DMS53 (cell line): ENCODE measurements around the gene CHRNG.
"Not testable (repeated sequence)": the region's sequence is repeated elsewhere in the genome, so short reads cannot be mapped to it uniquely, and the experiment has no call there.

Experiments used
- DNase-seq: peaks from one replicate; lab custom pipeline; 2025; lab: John Stamatoyannopoulos, UW

Gene CHRNG

DNA sequence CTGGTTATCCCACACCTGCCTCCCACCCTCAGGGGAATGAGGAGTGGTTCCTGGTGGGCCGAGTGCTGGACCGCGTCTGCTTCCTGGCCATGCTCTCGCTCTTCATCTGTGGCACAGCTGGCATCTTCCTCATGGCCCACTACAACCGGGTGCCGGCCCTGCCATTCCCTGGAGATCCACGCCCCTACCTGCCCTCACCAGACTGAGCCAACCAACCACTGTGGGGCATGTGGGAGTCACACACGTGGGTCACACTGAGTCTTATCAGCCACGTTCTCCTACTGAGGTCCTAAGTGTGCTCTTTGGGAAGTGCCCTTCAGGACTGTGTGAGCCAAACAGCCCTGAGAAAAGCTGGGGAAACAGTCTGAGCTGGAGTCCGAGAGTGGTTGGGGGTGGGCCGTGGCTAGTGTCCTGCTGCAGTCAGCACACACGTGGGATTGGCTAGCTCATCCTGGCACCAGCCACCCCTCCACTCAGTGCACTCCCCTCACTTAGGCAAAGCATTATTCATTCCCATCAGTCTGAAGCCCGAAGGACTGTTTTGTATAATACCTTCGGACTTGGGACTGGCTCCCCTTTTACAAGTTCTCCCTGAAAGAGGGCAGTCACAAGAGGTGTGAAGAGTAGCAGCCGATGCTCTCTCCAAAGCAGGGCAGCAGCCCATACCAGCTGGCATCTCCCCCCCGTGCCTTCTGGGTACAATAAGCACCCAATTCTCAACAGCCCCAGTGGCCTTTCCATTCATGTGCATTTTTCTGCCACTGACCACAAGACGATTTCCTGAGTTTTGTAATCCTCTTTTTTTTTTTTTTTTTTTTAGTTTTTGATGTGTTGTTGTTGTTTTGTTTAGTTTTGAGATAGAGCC, 6.3 kb downstream of the CHRNG start:
- DNase-seq, result no peak

DNA sequence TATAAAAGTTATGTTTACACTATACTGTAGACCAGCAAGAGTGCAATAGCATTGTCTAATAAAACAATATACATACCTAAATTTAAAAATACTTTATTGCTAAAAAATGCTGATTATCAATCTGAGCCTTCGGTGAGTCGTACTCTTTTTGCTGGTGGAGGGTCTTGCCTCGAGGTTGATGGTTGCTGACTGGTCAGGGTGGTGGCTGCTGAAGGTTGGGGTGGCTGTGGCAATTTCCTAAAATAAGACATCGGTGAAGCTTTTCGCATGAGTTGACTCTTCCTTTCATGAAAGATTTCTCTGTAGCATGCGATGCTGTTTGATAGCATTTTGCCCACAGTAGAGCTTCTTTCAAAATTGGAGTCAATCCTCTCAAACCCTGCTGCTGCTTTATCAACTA, 8.5 kb downstream of the CHRNG start:
- no peak for DNase-seq

DNA sequence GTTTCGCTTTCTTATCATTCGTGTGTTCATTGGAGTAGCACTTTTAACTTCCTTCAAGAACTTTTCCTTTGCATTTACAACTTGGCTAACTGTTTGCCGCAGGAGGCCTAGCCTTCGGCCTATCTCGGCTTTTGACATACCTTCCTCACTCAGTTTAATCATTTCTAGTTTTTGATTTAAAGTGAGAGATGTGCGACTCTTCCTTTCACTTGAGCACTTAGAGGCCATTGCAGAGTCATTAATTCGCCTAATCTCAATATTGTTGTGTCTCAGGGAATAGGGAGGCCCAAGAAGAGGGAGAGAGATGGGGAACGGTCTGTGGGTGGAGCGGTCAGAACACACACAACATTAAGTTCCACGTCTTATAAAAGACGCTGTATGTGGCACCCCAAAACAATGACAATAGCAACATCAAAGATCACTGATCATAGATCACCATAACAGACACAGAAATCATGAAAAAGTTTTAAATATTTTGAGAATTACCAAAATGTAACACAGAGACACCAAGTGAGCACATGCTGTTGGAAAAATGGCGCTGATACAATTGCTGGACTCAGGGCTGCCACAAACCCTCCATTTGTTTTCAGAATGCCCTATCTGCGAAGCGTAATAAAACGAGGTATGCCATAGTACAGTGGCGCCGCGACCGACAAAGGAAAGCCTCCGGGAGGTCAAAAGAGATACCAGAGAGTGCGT, 10.3 kb downstream of the CHRNG start:
- DNase-seq, result no peak

DNA sequence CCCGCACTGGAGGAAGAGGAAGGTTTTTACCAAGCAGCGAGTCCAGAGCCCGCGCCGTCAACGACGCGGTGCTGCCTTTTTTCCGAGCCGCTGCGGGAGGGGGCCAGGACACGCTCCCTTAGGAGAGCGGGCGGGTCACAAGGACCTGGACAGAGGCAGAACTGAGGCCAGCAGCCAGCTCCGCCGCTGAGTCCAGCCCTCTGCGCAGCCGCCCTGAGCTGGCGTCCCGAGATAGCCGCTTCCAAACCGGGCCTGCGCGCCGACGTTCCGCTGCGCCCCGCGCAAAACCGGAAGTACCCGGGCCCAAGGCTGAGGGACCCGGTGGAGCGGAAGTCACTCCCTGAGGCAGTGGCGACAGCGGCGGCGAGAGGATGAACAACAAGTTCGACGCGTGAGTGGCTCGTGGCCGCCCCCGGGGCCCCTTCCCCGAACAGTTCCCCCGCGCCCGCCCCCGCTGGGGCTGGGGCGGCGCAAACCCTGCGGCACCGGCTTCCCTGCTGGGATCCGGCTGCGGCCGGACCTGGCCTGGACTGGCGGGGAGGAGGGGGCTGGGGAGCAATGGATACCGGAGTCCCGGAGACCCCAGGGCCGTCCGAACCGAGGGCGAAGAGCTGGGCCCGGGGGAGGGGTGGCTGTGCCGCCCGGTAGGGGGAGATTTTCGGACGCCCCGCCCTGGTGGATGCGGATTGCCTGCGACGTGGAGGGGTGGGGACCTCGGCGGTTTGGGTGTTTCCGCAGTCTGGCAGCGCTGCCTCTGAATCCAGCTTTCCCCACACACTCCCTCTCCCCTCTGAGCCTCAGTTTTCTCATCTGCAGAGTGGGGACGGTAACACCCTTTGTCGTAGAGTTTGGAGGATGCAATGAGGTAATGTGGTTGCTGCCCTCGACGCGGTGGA, 11.1 kb downstream of the CHRNG start, which contains the start of the genes EIF4E2 and TIGD1:
Gene EIF4E2 (plus strand): TSS at position 336 of the 896 bp plus-strand sequence. CDS start 36 bp downstream, at position 372.
Gene TIGD1 (minus strand): TSS at position 204 of the 896 bp plus-strand sequence. CDS start 675 bp downstream, outside the sequence.
- peak; percentile 95 for DNase-seq

DNA sequence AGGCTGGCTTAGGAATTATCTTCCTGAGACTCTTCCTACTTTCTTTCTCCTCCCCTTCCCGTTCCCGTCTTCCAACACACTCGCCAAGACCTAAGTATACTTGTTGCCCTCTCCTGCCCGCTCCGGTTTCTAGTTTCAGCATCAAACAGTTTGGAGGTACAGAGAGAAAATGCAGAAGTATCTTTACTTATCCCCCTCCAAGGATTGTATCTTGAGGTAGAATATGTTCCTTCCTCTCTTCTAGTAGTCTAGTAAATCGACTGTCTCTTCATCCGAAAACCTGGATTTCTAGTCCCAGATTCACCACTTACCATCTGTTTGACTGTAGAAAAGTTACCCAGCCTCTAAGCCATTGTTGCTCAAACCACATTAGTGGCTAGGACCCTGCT, 11.8 kb downstream of the CHRNG start:
- DNase-seq, result no peak

DNA sequence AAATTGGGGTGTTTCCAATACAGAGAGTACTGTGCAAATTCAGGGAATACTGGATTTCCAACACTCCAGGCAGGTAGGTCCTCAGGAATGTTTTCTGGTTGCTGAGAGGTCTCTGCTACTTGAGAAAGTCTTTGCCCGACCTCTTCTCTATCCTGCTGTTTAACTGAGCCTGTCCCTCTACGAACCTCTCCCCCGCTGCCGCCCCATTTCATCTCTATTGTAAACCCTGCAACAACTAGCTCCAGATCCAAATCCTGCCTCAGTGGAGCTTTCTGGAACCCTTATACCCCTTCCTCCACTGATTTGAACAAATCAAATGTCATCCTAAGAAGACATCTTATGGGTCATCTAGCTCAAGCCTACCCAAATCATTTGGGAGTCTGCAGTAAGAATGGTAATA, 12.3 kb downstream of the CHRNG start:
- no peak for DNase-seq

DNA sequence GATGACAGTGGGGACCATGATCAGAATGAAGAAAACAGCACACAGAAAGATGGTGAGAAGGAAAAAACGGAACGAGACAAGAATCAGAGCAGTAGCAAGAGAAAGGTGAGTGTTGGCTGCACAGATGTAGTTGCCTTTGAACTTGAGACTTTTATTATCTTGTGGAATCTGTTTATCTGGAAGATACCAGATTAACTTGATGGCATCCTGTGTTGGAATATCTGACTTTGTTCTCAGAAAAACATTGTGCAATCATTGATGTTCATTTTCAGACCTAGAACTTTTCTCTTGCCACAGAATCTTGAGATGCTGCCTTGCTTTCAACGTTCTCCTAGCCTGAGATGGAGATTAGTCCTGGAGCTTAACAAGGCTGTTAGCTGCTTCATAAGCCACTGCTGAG, 16.9 kb downstream of the CHRNG start:
- DNase-seq, result no peak

DNA sequence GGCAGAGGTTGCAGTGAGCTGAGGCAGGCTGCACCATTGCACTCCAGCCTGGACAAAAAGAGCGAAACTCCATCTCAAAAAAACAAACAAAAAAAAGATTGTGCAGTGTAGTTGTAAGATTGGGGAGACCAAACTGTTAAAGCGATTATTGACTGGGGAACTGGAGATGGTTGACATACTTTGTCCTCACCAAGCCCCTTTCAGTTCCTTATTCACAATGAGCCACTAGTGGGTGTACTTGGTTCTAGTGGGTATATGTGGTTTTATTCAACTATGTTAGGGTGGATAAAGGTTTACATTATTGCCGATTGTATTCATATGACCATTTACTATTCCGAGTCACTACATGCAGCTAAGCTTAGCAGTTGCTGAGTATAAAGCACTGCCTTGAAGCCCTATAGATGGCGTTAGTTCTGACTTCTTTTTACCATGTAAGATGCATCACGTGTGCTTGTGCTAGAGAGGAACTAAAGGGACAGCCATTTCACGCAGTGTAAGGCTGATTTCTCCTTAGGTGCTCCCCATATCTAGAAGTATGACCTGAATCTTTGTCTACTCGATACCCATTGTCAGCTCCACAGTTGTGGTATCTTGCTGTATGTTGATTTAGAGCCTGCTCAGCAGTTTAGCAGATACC, 23.1 kb downstream of the CHRNG start:
- DNase-seq, result no peak

DNA sequence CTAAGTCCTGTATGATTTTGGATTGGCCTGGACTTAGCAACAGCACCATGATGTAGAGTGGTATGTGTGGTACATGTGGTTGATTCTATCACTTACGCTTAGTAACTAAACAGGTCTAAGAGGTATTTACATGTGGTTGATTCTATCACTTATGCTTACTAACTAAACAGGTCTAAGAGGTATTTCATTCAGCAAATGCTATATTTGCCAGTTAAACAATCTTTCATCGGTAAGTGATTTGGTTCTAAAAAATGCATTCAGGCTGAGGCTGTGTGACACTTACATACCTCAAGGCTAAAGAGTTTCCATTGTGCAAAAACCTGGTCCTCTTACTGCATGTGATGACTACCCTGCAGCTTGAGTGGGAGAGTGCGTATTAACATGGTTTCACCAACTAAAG, 24.1 kb downstream of the CHRNG start:
- DNase-seq, result no peak

DNA sequence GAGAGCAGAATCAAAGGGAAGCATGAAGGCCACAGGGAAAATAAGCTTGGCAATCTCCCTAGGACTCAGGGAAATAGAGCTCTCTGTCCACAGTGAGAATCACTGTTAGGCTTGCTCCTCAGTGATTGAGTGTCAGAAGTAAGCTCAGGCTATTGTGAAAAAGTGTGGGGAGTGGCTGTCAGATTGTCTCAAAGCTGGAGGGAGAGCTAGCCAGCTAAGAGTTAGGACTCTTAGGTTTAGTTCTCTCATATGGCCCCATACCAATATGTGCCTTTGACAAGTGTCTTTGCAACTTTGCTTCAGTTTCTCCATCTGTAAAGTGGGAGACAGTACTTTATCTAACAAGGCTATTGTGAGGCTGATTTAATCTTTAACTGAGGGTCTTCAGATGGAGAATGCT, 28.2 kb downstream of the CHRNG start:
- no peak for DNase-seq

DNA sequence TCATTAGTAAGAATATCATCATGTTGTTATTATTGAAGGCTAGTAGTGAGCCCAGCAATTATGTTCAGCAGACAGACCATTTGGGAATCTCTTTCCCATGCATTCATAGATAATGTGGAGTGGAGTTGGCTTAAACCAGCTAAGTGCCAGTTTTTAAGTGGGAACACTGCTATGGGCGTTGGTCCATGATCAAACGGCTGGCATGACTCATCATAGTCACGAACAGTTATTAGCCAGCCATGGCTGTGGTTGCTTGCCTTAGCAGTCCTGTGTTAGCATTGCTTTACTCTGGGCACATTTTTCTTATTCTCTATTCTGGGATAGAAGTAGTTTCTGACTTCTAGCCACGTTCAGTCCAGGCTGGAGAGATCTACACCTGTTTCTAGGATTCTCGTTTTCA, 28.7 kb downstream of the CHRNG start:
- peak; percentile 73 for DNase-seq

DNA sequence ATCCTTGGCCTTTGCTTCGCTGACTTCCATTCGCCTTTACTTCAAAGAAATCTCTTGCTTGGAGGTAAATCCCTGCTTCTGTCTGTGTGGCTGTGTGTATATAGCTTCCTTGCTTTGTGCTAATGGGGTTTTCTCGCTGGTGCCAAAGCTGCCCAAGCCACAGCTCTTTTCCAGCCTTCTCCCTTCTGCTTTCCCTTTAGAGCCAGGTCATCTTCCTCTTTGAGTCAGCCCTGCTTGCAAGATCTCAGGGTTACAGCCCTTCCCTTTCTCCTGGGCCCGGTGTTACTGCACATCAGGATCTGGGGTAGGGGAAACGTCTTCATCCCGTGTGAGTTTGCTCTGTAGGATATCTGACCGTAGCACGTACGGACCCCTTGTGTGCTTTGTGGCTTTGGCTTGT, 30.0 kb downstream of the CHRNG start:
- no peak for DNase-seq

DNA sequence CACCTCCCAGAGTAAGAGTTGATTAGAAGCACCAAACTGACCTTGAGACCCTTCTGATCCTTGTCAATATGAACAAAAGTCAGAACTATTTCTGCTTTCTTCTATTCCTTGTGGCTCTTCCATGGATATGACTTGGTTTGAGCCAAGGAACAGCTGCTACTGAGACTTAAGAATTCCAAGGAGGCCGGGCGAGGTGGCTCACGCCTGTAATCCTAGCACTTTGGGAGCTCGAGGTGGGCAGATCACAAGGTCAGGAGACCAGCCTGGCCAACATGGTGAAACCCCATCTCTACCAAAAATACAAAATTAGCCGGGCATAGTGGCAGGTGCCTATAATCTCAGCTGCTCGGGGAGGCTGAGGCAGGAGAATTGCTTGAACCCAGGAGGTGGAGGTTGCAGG, 31.0 kb downstream of the CHRNG start:
- DNase-seq, result not testable (repeated sequence)

DNA sequence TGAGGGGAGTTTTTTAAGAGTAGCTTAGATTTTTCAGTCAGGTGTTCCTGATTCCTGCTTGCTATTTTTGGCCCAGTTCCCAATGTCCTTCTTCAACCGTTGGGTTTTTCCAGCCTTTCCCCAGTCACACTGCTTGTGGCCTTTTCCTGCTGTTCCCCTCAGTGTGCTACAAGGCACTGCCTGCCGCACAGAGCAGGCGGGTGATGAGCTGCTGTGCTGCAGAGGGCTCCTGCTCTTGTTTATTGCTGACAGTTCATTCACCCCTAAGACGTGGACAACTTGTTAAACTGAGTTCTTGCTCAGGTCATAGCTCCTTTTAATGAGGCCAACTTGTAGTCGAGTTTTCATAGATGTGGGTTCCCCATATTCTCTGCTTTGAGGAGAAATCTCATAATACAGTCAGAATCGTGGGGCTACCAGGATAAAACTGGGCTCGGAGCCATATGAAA, 31.6 kb downstream of the CHRNG start:
- no peak for DNase-seq

DNA sequence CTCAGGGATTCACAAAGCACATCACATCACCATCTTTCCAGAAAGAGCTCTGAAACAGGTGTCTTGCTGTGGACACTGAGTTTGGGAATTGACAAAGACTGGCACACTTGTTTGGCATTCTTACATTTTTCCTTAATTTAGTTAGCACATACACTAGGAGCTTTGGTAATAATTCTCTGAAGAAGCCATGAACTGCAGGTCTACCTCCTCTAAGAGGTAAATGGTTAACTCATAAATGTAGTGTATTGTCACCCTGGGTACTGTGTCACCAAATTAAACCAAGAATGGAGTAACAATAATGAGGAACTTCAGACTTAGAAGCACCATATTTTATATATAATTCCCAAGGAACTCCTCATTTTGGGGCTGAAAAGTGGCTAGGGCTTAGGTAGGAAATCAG, 33.5 kb downstream of the CHRNG start:
- no peak for DNase-seq

DNA sequence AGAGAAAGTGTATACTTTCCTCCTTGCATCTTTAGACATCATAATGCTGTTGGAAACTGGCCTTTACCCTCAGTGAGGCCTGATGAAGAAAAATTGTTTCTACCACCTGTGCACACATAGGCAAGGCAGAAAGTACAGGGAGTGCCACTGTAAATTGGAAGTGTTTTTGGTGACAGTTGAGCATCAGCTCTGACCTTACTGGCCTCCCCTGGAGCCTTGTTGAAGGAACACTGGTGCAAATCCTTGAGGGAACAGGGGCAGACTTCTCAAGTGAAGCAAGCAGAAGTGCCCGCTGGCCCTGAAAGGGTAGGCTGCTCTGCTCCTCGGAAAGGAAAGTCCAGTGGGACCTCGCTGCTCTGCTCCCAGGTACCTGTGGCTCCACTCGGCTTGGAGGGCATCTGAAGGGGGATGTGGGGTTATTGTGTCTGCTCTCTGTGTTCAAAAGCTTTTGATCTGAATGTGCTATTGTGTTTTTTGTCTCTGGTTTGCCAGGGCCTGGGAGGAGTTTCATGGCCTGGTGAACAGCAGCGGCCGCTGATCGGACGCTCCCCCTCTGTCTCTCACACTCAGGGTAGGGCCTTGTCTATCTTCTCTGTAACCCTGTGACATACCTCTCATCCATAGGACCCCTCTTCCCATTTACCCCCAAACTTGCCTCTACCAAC, 34.4 kb downstream of the CHRNG start:
- no peak for DNase-seq

DNA sequence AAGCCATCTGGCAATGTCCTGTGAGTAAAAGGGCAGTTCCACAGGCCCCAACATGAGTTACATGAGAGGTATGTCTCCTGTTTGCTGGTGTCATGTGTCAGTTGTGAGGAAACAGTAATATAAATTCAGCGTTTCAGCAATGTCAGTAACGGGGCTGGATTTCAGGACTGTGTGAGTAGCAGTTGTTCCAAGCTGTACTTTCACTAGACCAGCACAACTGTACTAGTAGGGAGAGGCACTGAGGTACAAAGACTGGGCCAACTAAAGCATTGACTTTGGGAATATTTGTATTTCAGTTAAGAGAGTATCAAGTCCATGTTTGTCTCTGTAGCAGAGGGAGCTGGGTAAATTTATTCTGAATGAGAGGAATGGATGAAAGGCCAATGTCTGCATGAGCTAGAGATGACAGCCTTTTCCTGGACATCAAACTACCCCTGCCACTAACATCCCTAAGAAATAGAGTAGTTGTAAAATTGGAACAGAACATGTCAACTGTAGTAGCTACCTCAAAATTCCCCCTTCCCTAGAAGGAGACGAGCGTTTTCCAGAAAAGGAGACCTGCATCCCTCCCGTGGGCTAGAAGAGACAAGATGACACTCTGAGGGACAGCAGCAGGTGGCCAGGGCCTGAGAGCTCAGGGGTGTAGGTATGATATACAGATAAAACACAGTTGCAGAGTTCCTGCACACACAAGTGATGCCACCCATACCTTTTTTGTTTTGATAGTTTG, 35.3 kb downstream of the CHRNG start:
- DNase-seq, result no peak

DNA sequence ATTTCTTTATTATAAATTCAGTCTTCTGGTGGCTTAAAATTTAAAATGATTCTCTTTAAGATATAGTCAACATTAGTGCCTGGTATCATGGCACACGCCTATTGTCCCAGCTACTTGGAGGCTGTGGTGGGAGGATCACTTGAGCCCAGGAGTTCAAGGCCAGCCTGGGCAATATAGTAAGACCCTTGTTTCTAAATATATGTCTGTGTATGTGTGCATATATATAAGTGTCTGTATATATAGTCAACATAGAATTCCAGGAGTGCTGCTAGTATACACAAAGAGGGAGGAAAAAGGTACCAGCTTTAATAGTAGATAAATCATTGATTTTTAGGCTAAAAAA, 35.9 kb downstream of the CHRNG start:
- DNase-seq, result no peak

DNA sequence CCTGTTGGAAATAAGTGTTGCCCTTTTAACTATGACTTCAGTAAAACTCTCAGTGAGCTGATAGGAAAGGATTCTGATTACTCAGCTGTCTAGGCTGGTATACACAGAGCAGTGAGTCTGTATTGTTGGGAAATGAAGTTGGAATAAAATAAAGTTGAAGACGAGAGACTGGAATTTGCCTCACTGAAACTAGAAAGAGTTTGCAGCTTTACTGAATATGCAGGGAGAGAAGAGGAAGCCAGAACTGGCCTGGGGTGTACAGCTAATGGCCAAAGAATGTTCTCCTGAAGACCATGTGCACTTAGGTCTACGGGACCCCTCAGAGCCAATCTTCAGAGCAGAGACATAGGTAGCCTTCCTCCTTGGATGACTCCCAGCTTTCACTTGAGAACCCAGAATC, 37.5 kb downstream of the CHRNG start:
- no peak for DNase-seq

DNA sequence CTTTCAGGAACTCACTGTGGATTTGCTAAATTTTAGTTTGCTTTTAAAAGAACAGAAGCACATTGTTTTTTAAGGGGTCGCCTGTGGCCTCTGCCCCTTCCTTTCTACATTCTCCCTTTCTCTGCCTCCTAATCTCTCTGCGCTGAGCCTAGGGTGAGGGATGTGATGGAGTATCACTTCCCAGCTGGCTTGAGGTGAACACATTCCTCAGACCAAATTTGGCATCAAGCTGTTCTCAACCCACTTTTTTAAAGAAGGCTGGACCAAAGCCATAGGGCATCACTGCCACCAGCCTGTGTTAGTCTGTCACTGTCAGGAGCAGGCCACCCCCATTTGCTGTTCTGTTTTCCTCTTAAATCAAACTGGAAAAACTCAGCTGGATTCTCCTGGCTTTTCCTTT, 38.3 kb downstream of the CHRNG start:
- no peak for DNase-seq

DNA sequence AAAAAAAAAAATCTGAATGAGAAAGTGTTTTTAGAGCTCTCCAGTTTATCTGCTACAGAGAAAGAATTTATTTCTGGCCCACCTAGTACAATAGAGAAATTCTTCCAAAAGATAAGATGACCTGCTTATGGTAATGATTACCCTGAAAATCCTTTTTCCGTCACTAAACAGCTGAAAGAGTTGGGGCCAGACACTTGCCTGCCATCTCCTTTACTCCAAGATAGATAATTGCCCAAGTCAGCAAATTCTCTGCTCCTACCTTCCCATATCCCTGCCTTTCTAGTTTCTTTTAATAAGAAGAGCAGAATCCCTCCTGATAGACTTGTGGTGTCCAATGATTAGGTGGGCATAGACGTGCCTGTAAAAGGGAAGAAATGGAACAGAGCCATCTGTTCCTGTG, 39.1 kb downstream of the CHRNG start:
- DNase-seq, result no peak
